ENCODE data around the gene SPTAN1.

GRCh38 chr9:128588581-128589233, 36.3 kb downstream of the SPTAN1 start:
- TF ChIP-seq ELF4 (IDR thresholded peaks at IDR 0.05) (no peak), FOXK2 (IDR thresholded peaks at IDR 0.05) (no peak), CTBP1 (IDR thresholded peaks at IDR 0.05; ENCODE audit: borderline replicate concordance) (no peak), L3MBTL2 (conservative IDR thresholded peaks at IDR 0.05) (no peak), SP1 (IDR thresholded peaks at IDR 0.05) (no peak), BHLHE40 (IDR thresholded peaks at IDR 0.05; ENCODE audit: borderline replicate concordance) (no peak), ARNT (IDR thresholded peaks at IDR 0.05) (no peak), FOXM1 (IDR thresholded peaks at IDR 0.05; ENCODE audit: borderline replicate concordance) (no peak), PKNOX1 (IDR thresholded peaks at IDR 0.05) (no peak), HDGF (IDR thresholded peaks at IDR 0.05; ENCODE audit: borderline replicate concordance) (no peak)
